A549 (cell line): ENCODE data around the gene ZSCAN2. TPM values are rescaled to one million over a fixed set of nuclear protein-coding genes. Genes with fewer than 3 reads are reported as not detected.

Source experiments
- ATAC-seq, 2 experiments: fragments of 200-7000 bp in 1 of 2; fragments of >200 bp in 1 of 2; cut with Nextera tagmentation in 1 of 2; cut with Tn5 transposase in 1 of 2; 3 replicates each; pipeline versions ENCODE4 v1.8.0 to v1.9.1; 2018 to 2020; ENCODE audit warnings: mild to moderate bottlenecking in 1 of 2, moderate library complexity in 1 of 2
- CTCF ChIA-PET: fragments of 300-600 bp; sonication (Branson Sonifier 250); formaldehyde crosslinking; extraction: SDS; loops from one replicate; lab custom pipeline; 2021; ENCODE audit warnings: antibody characterized with exemption, inconsistent platforms; lab: Yijun Ruan, JAX
- POLR2A ChIA-PET: fragments of 350-600 bp; formaldehyde crosslinking; extraction: SDS; loops from one replicate; lab custom pipeline; 2021; ENCODE audit warnings: antibody characterized with exemption, inconsistent platforms; lab: Yijun Ruan, JAX
- DNase-seq, 2 experiments: peaks; one replicate each; pipeline versions ENCODE4 v3.0.0 to v3.0.0-alpha.2; 2011 to 2016; ENCODE audit warnings: low read depth in 1 of 2, low spot score in 1 of 2
- FAIRE-seq: peaks from 2 replicates; lab custom pipeline; 2011; peaks lifted over from hg19 to GRCh38; lab: Jason Lieb, UNC
- H3K27ac ChIP-seq, 2 experiments: fragments of >200 bp; sonication (Bioruptor Twin); formaldehyde crosslinking; 3 replicates each; pipeline ENCODE4 v1.5.1; 2016 to 2017
- H3K4me1 ChIP-seq: fragments of >200 bp; sonication (Bioruptor Twin); formaldehyde crosslinking; 3 replicates; pipeline ENCODE4 v1.6.1; 2016
- H3K4me2 ChIP-seq: fragments of >200 bp; sonication (Bioruptor Twin); formaldehyde crosslinking; 3 replicates; pipeline ENCODE4 v1.6.1; 2016
- H3K4me3 ChIP-seq: fragments of >200 bp; sonication (Bioruptor Twin); formaldehyde crosslinking; 3 replicates; pipeline ENCODE4 v1.5.1; 2016
- H3K9me3 ChIP-seq: fragments of >200 bp; sonication (Bioruptor Twin); formaldehyde crosslinking; 3 replicates; pipeline ENCODE4 v1.6.1; 2016
- ATOH8 ChIP-seq: fragments of 250-450 bp; sonication (Bioruptor Pico); IDR thresholded peaks from 2 replicates; pipeline ENCODE4 v1.5.0; 2020; ENCODE audit warnings: low read depth, mild to moderate bottlenecking, moderate library complexity
- EP300 ChIP-seq, 2 experiments: fragments of >200 bp; sonication (Bioruptor Twin); formaldehyde crosslinking; IDR thresholded peaks; 2 replicates in 1 of 2; 3 replicates in 1 of 2; pipeline ENCODE4 v1.6.1; 2016 to 2017
- ESRRA ChIP-seq: fragments of 150-350 bp; IDR thresholded peaks from 2 replicates; pipeline ENCODE4 v1.6.1; 2014; ENCODE audit warnings: mild to moderate bottlenecking, low read length, borderline replicate concordance
- FOSB ChIP-seq: fragments of 250-450 bp; sonication (Bioruptor Pico); IDR thresholded peaks from 2 replicates; pipeline ENCODE4 v1.5.0; 2020; ENCODE audit warnings: mild to moderate bottlenecking, moderate library complexity
- FOSL2 ChIP-seq, 2 experiments: fragments of 450-650 bp in 1 of 2; fragments of >200 bp in 1 of 2; sonication (Bioruptor Twin) in 1 of 2; formaldehyde crosslinking; IDR thresholded peaks; 2 replicates each; pipeline versions ENCODE4 v1.5.0 to v1.6.1; 2016 to 2020; ENCODE audit warnings: mild to moderate bottlenecking in 1 of 2, moderate library complexity in 1 of 2
- HES2 ChIP-seq: fragments of >200 bp; sonication (Bioruptor Twin); formaldehyde crosslinking; IDR thresholded peaks from 2 replicates; pipeline ENCODE4 v1.6.1; 2016
- HEYL ChIP-seq: fragments of 250-450 bp; sonication (Bioruptor Pico); IDR thresholded peaks from 2 replicates; pipeline ENCODE4 v1.8.0; 2021; ENCODE audit warnings: mild to moderate bottlenecking, moderate library complexity
- HOXB5 ChIP-seq: fragments of 250-450 bp; sonication (Bioruptor Pico); IDR thresholded peaks from 2 replicates; pipeline ENCODE4 v1.5.0; 2020; ENCODE audit warnings: mild to moderate bottlenecking, moderate library complexity
- JUN ChIP-seq, 2 experiments: fragments of >200 bp; sonication (Bioruptor Twin); formaldehyde crosslinking; IDR thresholded peaks; 2 replicates in 1 of 2; 3 replicates in 1 of 2; pipeline ENCODE4 v1.6.1; 2016 to 2017
- MAFK ChIP-seq: fragments of 450-650 bp; IDR thresholded peaks from 2 replicates; pipeline ENCODE4 v1.6.1; 2014; ENCODE audit not compliant: partially characterized antibody
- MAX ChIP-seq: IDR thresholded peaks from 2 replicates; pipeline ENCODE4 v1.6.1; 2012
- MAZ ChIP-seq: fragments of 150-350 bp; IDR thresholded peaks from 2 replicates; pipeline ENCODE4 v1.6.1; 2014; ENCODE audit warnings: antibody characterized with exemption, low read depth, low read length, borderline replicate concordance
- PHF8 ChIP-seq: fragments of 200-600 bp; sonication (generic); IDR thresholded peaks from 2 replicates; pipeline ENCODE4 v1.6.1; 2016; ENCODE audit warnings: low read depth, mild to moderate bottlenecking, antibody characterized with exemption, moderate library complexity, borderline replicate concordance
- POLR2AphosphoS2 ChIP-seq: conservative IDR thresholded peaks from 2 replicates; pipeline ENCODE4 v1.6.1; 2012; ENCODE audit warnings: low read length, improper control_type of control experiment, inconsistent platforms
- REST ChIP-seq: fragments of 200-600 bp; sonication (generic); IDR thresholded peaks from 2 replicates; pipeline ENCODE4 v1.6.1; 2016; ENCODE audit warnings: antibody characterized with exemption, mild to moderate bottlenecking, moderate library complexity
- RFX5 ChIP-seq: fragments of 450-650 bp; IDR thresholded peaks from 2 replicates; pipeline ENCODE4 v1.7.1; 2014; ENCODE audit warnings: antibody characterized with exemption, mild to moderate bottlenecking, moderate library complexity
- SMC3 ChIP-seq: fragments of >200 bp; sonication (Bioruptor Twin); formaldehyde crosslinking; IDR thresholded peaks from 3 replicates; pipeline ENCODE4 v1.6.1; 2018; ENCODE audit warnings: inconsistent platforms
- TP53 ChIP-seq: fragments of 250-450 bp; sonication (Bioruptor Pico); IDR thresholded peaks from 2 replicates; pipeline ENCODE4 v1.5.0; 2021; ENCODE audit warnings: mild to moderate bottlenecking, moderate library complexity
- ZFP36 ChIP-seq: fragments of 450-650 bp; IDR thresholded peaks from 2 replicates; pipeline ENCODE4 v1.6.1; 2014; ENCODE audit warnings: borderline replicate concordance; ENCODE audit not compliant: partially characterized antibody
- WGBS: methylation state at CpG from one replicate; pipeline ENCODE4 v1.1.6; 2017; ENCODE audit errors: missing lambda C conversion rate; 5-methylcytosine and 5-hydroxymethylcytosine counted together
- polyA plus RNA-seq, 4 experiments: library from polyadenylated mRNA; depleted of rRNA in 3 of 4; stranded (reverse); fragments of >200 nt; fragmentation: RNase III in 1 of 4; extraction: RNeasy Plus Mini Kit Qiagen cat#74134 plus additional on column Dnase treatment in 1 of 4; gene quantifications; 2 replicates in 3 of 4; 3 replicates in 1 of 4; pipeline ENCODE4 v1.2.3, GENCODE V29; 2011 to 2017

Gene ZSCAN2
- polyA plus RNA-seq, 2 of the 4 experiments (the other 2 are of a cell fraction) = 16.5 to 17.5 TPM

- WGBS = 49% methylated on average over 7 of the region's 7 CpGs
- TF ChIP-seq POLR2AphosphoS2 = no peak
- TF ChIP-seq MAX = no peak
- TF ChIP-seq ATOH8 (CRISPR knock-in tag) = no peak
- 0 out of 2 replicates have a peak, but pooled peaks have one; percentile 11 for TF ChIP-seq REST
- peak overlapping the region; percentile 79 for H3K4me2 ChIP-seq
- H3K9me3 ChIP-seq = no peaks in the 10 kb centered on the region
- FAIRE-seq (no peak), ATAC-seq (no peak), DNase-seq (no peak)
- peak overlapping the region; percentile 83 to 88 for H3K27ac ChIP-seq
- peak overlapping the region; percentile 47 for H3K4me3 ChIP-seq
- ChIA-PET CTCF (interaction anchor here (0.7 to 8.6 kb wide), 37 partner anchors 9 to 898 kb away, joined by 3 to 85 read pairs (median 4); partner anchors contain the start of gene SEC11A), POLR2A (interaction anchor here (0.7 to 2.2 kb wide), 9 partner anchors 18 to 269 kb away, joined by 3 to 27 read pairs (median 3); partner anchors contain the start of gene SEC11A)
- H3K4me1 ChIP-seq = peaks cover 27% of the 10 kb centered on the region
Observed at GRCh38 chr15:84658788-84659411, 58.1 kb downstream of the ZSCAN2 start.

- ChIA-PET CTCF (interaction anchor here (0.5 to 8.6 kb wide), 12 partner anchors 8 to 268 kb away, joined by 3 to 85 read pairs (median 4); partner anchors contain the start of gene SEC11A), POLR2A (interaction anchor here (0.8 to 2.2 kb wide), 2 partner anchors 56 to 268 kb away, joined by 3 to 27 read pairs; partner anchors contain the start of gene SEC11A)
- WGBS = 98% methylated on average over 4 of the region's 4 CpGs
- Histone ChIP-seq H3K9me3 (no peaks in the 10 kb centered on the region), H3K27ac (no peak overlapping the region), H3K4me2 (no peak overlapping the region), H3K4me3 (no peak overlapping the region), H3K4me1 (peaks cover 23% of the 10 kb centered on the region)
- DNase-seq (no peak), FAIRE-seq (no peak), ATAC-seq (no peak)
- TF ChIP-seq MAFK (no peak), JUN (IDR thresholded peaks at IDR 0.05) (no peak), MAZ (no peak)
Observed at GRCh38 chr15:84659904-84660781, 59.3 kb downstream of the ZSCAN2 start.

GRCh38 chr15:84661001-84661400 is 60.2 kb downstream of the ZSCAN2 start:
- H3K4me2 ChIP-seq = no peak overlapping the region
- no peak overlapping the region for H3K4me3 ChIP-seq
- TF ChIP-seq FOSL2 (IDR thresholded peaks at IDR 0.05) = no peak
- no peak for TF ChIP-seq FOSL2 (CRISPR knock-in tag; IDR thresholded peaks at IDR 0.05)
- TF ChIP-seq HEYL (CRISPR knock-in tag) = no peak
- TF ChIP-seq FOSB (CRISPR knock-in tag) = no peak
- TF ChIP-seq TP53 (CRISPR knock-in tag) = no peak
- TF ChIP-seq EP300 (IDR thresholded peaks at IDR 0.05) = no peak
- no peak for TF ChIP-seq ESRRA
- no peak for TF ChIP-seq HOXB5 (CRISPR knock-in tag)
- no peak for TF ChIP-seq ZFP36
- TF ChIP-seq SMC3 = no peak
- TF ChIP-seq HES2 = no peak
- TF ChIP-seq RFX5 = no peak
- no peak for TF ChIP-seq PHF8
- ATAC-seq (no peak), DNase-seq (no peak), FAIRE-seq (no peak)
- WGBS = 94% methylated on average over 10 of the region's 10 CpGs
- CTCF ChIA-PET = interaction anchor here (0.6 to 8.6 kb wide), 6 partner anchors 12 to 267 kb away, joined by 3 to 85 read pairs (median 4); no protein-coding TSS in a partner anchor
- no peaks in the 10 kb centered on the region for H3K9me3 ChIP-seq
- H3K4me1 ChIP-seq = peaks cover 21% of the 10 kb centered on the region
- H3K27ac ChIP-seq = no peak overlapping the region
- POLR2A ChIA-PET = interaction anchor here (0.8 kb wide), 1 partner anchor 267 kb away, joined by 3 read pairs; no protein-coding TSS in a partner anchor
